Omental fat pad (tissue), 4 donors: ENCODE results near the gene PCBP4. TPM values are rescaled to one million over a fixed set of nuclear protein-coding genes. Genes with fewer than 3 reads are reported as not detected.

Experiments
- ATAC-seq: fragments of 150-250 bp; one replicate; pipeline ENCODE4 v1.9.1; 2016; ENCODE audit warnings: mild to moderate bottlenecking, moderate library complexity; ENCODE audit not compliant: low FRiP score
- DNase-seq: peaks from one replicate; pipeline ENCODE4 v3.0.0-alpha.2; 2019; ENCODE audit warnings: low spot score
- CTCF ChIP-seq, 3 donors: fragments of 450-650 bp; IDR thresholded peaks; one replicate each; pipeline ENCODE4 v1.5.1; 2016 to 2017; ENCODE audit warnings: antibody characterized with exemption in 3 of 3, mild to moderate bottlenecking in 3 of 3, moderate library complexity in 2 of 3
- total RNA-seq, 4 donors: library from RNA; depleted of rRNA; stranded (reverse); fragments of >200 nt; gene quantifications; one replicate each; pipeline ENCODE4 v1.1.0, GENCODE V29; 2016

Gene PCBP4
- total RNA-seq, 4 donors from 2014 or later, result 21.4 to 84.0 (median 23.4) TPM

DNA sequence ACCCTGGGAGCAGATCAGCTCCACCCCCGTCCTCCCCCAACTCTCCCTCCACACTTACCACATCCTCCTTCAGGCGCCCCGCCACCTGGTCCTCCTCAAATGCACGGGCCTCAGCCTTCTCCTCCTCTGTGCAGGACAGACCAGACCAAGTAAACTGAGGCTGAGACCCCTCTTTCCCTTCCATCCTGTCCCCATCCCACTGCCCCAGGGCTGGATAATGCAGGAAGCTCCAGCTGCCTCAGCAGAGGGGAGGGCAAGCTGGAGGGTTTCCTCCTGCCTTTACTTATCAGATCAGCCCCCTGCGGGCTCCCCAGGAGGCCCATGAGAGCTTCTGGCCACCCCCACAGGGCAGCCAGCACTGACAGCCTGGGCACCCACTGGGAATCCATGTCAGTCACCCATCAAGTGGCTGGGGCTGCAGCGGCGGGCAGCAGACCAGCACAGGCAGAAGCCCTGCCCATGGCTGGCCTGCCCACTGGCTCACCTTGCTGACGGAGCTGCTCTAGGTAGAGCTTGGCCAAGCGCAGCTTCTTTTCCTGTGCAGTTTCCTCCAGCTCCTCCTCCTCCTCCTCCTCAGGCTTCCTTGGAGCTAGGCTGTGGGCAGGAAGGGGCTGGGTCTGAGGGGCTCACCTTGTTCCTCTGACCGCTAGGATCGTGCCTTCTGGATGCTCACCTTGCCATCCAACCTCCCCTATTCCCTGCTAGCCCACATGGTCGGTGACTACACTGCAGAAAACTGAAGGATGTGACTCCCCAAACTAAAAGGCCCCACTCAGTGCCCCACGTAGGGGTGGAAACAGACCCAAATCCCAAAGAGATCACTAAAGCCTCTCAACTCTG lies 29.4 kb downstream of the PCBP4 start:
- TF ChIP-seq CTCF (IDR thresholded peaks at IDR 0.05), result no peak
- DNase-seq (no peak), ATAC-seq (no peak)

DNA sequence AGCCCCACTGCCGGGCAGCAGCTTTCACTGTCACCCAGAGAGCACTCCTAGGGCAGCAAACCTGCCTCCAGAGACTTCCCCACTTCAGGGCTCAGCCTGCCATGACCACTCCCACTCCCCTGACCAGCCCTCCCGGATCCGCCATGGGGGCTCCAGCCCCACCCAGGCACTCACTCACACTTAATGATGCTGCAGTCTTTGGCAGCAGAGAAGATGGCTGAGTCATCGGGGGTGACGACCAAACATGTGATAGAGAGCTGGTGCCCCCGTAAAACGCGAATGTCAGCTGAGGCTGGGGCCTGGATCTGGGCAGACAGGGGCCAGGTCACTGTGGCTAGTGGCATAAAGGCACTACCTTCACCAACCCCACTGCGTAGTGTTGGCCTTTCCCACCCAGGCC lies 30.2 kb downstream of the PCBP4 start:
- no peak for ATAC-seq
- TF ChIP-seq CTCF (IDR thresholded peaks at IDR 0.05), result no peak
- DNase-seq, result no peak

DNA sequence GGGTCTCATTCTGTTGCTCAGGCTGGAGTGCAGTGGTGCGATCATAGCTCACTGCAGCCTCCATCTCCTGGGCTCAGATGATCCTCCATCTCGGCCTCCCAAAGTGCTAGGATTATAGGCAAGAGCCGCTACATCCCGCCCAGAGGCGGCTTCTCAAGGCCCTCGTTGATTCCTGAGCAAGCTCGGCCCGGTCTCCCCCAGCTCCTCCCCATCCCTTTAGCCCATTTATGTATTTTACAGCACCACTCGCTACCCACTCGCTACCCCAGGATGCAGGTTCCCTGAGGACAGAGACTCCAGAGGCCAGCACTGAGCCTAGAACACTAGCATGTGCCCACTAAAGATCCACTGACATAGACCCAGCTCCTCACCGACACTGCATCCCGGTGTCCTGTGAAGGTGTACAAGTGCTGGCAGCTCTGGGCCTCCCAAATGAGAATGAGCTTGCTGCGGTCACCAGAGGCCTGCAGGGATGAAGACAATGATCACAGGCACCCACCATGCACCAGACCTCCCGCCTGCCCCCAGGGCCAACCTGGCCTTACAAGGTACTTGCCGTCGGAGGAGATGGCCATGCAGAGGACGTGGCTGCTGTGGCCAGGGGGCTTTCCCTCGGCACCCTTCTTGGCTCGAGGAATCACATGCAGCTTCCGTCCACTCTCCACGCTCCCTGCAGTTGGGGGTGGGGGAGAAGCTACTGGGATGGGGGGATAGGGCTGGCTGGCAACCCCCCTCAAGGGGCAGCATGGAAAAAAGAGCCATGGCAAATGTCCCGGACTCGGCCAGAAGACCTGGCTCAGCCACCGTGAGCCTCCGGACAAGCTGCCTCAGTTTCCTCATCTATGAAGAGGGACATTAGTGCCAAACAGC lies 31.1 kb downstream of the PCBP4 start:
- ATAC-seq (no peak), DNase-seq (no peak)
- no peak for TF ChIP-seq CTCF (IDR thresholded peaks at IDR 0.05)

DNA sequence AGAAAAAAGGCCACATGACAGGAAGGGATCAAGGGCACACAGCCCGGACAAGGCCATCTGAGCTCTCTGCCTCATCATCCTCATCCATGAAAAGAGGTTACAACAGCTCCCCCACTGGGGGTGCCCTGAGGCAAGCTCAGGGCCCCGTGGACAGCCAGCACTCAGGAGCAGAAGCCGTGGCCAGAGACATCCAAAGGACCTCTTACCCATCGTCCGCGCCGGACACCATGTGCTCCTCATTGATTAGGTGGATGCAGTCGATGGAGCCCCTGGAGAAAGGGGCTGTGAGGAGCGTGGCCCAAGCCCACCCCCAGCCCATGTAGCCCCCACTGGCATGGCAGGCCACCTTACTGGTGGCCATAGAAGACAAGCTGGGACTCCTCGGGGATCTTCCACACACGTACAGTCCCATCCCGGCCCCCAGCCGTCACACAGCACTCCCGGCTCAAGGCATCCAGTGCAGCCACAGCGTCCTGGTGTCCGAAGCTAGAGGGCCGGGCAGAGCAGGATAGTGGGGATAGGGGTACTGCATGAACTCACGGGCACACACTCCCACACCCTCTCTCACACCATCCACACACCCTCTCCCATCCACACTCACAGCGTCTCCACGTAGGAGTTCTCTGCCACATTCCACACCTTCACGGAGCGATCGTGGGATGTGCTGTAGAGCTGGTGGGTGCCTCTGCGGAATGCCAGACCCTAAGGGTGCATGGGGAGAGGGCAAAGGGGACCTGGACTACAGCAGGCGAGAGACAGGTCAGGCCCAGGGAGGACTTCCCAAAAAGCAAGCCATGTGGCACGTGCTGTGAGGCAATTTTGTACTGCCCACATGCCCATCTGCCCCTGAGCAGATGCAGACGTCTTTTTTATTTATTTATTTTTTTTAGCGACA lies 32.0 kb downstream of the PCBP4 start:
- no peak for TF ChIP-seq CTCF (IDR thresholded peaks at IDR 0.05)
- ATAC-seq (no peak), DNase-seq (no peak)

DNA sequence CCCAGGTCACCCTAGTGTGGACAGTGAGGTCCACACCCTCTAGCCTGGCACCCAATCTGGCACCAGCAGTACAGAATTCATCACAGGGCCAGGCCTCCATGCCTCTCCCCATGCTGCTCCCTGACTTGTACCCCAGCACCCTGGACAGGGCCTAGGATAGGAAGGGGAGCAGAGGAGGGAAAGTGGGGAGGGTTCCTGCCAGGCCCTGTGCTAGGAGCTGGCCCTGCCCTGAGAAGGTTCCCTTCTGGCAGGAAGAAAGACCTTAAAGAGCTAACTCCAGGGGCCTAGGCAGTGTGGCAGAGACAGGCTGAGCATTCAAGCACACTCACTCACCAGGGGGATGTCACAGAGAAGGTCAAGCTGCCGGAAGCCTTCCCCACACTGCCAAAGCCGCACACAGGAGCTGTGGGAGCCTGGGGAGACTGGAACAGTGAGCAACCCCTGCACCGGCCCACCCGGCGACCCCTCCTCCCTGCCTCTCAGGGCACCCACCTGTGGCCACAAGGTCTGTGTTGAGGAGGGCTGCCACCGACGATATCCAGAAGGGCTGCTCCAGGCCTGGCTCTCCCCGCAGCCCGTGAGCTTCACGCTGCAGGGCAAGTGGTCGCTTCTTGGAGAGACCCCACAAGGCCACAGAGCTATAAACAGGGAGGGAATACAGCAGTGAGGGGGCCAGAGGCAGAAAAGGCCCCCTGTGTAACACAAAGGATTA lies 33.0 kb downstream of the PCBP4 start:
- ATAC-seq (no peak), DNase-seq (no peak)
- TF ChIP-seq CTCF (IDR thresholded peaks at IDR 0.05), result no peak
